HFFc6 (cell line): ENCODE measurements around the gene ILF2. TPM values are rescaled to one million over a fixed set of nuclear protein-coding genes. Genes with fewer than 3 reads are reported as not detected.

Source experiments
- DNase-seq: peaks from one replicate; pipeline ENCODE4 v3.0.0-alpha.2; 2018
- H3K27ac Mint-ChIP-seq: 2 replicates; pipeline ENCODE4 v1.8.0; 2020; ENCODE audit warnings: mild to moderate bottlenecking, mixed read lengths
- H3K27me3 Mint-ChIP-seq: 2 replicates; pipeline ENCODE4 v1.8.0; 2021; ENCODE audit warnings: mild to moderate bottlenecking, moderate library complexity, mixed read lengths; ENCODE audit not compliant: insufficient read depth
- H3K36me3 Mint-ChIP-seq: 2 replicates; pipeline ENCODE4 v1.8.0; 2021; ENCODE audit warnings: low read depth, mixed read lengths
- H3K4me1 Mint-ChIP-seq: 2 replicates; pipeline ENCODE4 v1.8.0; 2020; ENCODE audit warnings: low read depth, mixed read lengths
- H3K4me3 Mint-ChIP-seq: 2 replicates; pipeline ENCODE4 v1.8.0; 2020; ENCODE audit warnings: mild to moderate bottlenecking, moderate library complexity, mixed read lengths
- H3K9me3 Mint-ChIP-seq: 2 replicates; pipeline ENCODE4 v1.8.0; 2020; ENCODE audit warnings: mild to moderate bottlenecking, mixed read lengths
- microRNA-seq: library from miRNA; unstranded; fragments of <30 nt; microRNA quantifications from one replicate; pipeline ENCODE4, GENCODE V29; 2019
- total RNA-seq, 6 experiments: library from RNA; stranded (reverse); fragmentation: NEBNext Ultra II Directional; extraction: Animal tissue kit (Norgen Biotek cat#: 25700); gene quantifications; 2 replicates in 1 of 6; 3 replicates in 5 of 6; pipeline ENCODE4 v1.2.3, GENCODE V29; 2021
- TF ChIP-seq, protein P1 (sequence below): fragments of 200-600 bp; sonication (generic); IDR thresholded peaks from 2 replicates; pipeline ENCODE4 v1.5.0; 2021; ENCODE audit warnings: antibody characterized with exemption, mild to moderate bottlenecking

Gene ILF2
- total RNA-seq, 6 experiments from 2014 or later = 127 to 169 (median 156) TPM

DNA sequence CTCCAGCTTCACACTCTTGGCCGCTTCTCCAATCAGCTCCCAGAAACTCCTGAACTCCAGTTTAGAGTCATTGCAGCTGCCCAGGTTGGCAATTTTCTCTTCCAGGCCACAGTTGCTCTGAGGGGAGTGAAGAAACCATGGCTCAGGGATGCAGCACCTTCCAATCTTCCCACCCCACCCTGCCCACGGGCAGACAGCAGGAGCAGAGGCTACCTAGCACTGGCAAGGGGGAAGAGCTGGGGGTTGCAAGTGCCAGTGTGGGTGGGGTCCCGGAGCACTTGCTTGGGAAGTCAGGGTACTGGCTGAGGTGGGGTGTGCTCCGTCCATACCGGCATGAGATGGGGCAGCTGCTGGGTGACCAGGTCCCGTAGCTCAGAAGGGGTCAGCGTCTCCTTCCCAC lies 55.9 kb downstream of the ILF2 start:
- H3K36me3 Mint-ChIP-seq = peaks cover 23% of the 10 kb centered on the region
- TF ChIP-seq, protein P1, sequence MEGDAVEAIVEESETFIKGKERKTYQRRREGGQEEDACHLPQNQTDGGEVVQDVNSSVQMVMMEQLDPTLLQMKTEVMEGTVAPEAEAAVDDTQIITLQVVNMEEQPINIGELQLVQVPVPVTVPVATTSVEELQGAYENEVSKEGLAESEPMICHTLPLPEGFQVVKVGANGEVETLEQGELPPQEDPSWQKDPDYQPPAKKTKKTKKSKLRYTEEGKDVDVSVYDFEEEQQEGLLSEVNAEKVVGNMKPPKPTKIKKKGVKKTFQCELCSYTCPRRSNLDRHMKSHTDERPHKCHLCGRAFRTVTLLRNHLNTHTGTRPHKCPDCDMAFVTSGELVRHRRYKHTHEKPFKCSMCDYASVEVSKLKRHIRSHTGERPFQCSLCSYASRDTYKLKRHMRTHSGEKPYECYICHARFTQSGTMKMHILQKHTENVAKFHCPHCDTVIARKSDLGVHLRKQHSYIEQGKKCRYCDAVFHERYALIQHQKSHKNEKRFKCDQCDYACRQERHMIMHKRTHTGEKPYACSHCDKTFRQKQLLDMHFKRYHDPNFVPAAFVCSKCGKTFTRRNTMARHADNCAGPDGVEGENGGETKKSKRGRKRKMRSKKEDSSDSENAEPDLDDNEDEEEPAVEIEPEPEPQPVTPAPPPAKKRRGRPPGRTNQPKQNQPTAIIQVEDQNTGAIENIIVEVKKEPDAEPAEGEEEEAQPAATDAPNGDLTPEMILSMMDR = no peak
- H3K4me1 Mint-ChIP-seq = peaks cover 63% of the 10 kb centered on the region
- peaks cover 3% of the 10 kb centered on the region for H3K27me3 Mint-ChIP-seq
- no peaks in the 10 kb centered on the region for H3K9me3 Mint-ChIP-seq
- no peak overlapping the region for H3K4me3 Mint-ChIP-seq
- DNase-seq = no peak
- H3K27ac Mint-ChIP-seq = peak overlapping the region; percentile 42; the same call in 1 of the 2 replicates

DNA sequence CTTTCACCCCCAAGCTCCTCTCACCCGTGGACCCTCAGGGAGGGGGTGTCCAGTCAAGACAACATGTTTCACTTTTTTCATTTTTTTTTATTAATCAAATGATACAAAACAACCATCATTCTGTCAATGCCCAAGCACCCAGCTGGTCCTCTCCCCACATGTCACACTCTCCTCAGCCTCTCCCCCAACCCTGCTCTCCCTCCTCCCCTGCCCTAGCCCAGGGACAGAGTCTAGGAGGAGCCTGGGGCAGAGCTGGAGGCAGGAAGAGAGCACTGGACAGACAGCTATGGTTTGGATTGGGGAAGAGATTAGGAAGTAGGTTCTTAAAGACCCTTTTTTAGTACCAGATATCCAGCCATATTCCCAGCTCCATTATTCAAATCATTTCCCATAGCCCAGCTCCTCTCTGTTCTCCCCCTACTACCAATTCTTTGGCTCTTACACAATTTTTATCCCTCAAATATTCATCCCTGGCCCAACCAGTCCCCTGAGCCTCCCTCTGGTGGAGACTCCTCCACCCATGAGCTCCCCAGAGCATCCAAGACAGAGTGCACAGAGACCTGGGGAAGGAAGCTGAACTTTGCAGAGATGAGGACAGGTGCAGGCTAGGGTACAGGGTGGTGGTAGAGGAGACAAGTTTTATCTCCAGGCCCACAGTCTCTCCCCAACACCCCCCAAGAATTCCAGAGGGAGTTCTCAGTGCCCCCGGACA lies 56.4 kb downstream of the ILF2 start:
- H3K9me3 Mint-ChIP-seq = no peaks in the 10 kb centered on the region
- peaks cover 69% of the 10 kb centered on the region for H3K4me1 Mint-ChIP-seq
- peaks cover 23% of the 10 kb centered on the region for H3K36me3 Mint-ChIP-seq
- TF ChIP-seq, protein P1 = peak; percentile 41; the same call in 1 of the 2 replicates
- H3K27ac Mint-ChIP-seq = peak overlapping the region; percentile 42
- peaks cover 2% of the 10 kb centered on the region for H3K27me3 Mint-ChIP-seq
- DNase-seq = no peak
- H3K4me3 Mint-ChIP-seq = no peak overlapping the region

DNA sequence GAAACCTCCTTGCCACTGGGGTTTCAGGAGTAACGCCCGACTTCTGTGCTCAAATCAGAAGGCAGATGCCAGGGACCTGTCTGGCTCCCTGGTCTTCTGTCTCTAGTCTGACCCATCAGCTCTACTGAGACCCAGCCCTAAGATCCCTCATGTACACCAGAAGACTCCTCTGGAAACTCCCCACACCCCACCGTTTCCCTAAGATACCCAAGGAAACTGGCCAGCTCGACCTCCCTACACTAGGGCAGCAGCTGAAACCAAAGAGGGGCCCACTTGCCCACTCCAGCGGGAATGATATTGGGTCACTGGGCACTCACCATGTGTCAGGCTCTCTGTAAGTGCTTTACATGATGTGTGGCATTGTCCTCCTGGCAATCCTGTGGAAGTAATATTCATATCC lies 57.4 kb downstream of the ILF2 start:
- Mint-ChIP-seq H3K27ac (peak overlapping the region; percentile 96), H3K36me3 (peaks cover 23% of the 10 kb centered on the region), H3K27me3 (peaks cover 4% of the 10 kb centered on the region), H3K4me1 (peaks cover 75% of the 10 kb centered on the region), H3K9me3 (no peaks in the 10 kb centered on the region), H3K4me3 (peak overlapping the region; percentile 96)
- TF ChIP-seq, protein P1 = no peak
- DNase-seq = no peak

DNA sequence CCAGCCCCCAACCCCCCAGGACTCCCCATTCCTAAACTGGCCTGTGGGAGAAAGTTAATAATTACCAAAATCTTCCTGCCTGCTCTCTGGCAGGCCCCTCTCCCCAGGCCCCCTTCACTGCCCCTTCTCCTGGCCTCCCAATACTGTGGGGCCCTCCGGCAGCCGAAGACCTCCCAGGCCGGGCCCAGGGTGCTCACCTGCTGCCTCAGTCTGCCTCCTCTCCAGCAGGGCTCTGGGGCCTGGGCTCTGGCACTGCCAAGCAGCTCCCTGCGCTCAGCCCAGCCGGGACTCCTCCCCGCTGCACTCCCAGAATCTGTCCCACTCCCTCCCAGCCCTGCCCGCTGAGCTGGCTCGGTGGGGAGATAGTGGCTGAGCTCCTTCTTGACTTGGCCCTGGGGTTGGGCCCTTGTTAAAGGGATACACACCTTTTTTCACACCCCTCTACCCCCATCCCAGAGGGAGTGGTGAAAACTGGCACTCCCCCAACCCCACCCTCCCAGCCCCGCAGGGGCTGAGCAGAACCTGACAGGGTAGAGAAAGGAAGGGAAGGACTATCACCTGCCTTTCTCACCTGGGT lies 58.0 kb downstream of the ILF2 start, which contains the start of gene S100A16:
S100A16 (minus strand) TSS at position 383 of the 577 bp plus-strand sequence. CDS start 4,986 bp downstream, outside the sequence.
- Mint-ChIP-seq H3K36me3 (peaks cover 23% of the 10 kb centered on the region), H3K27ac (peak within 1 kb of the TSS; percentile 96), H3K4me1 (peaks cover 75% of the 10 kb centered on the region), H3K9me3 (no peaks in the 10 kb centered on the region), H3K4me3 (peak within 1 kb of the TSS; percentile 96), H3K27me3 (peaks cover 4% of the 10 kb centered on the region)
- TF ChIP-seq, protein P1 = no peak
- DNase-seq = peak; percentile 62

GRCh38 chr1:153612111-153612754 lies 58.6 kb downstream of the ILF2 start:
- DNase-seq = no peak
- peaks cover 23% of the 10 kb centered on the region for H3K36me3 Mint-ChIP-seq
- TF ChIP-seq, protein P1 = no peak
- H3K27ac Mint-ChIP-seq = peak overlapping the region; percentile 96
- H3K9me3 Mint-ChIP-seq = no peaks in the 10 kb centered on the region
- H3K4me3 Mint-ChIP-seq = peak overlapping the region; percentile 96
- peaks cover 71% of the 10 kb centered on the region for H3K4me1 Mint-ChIP-seq
- peaks cover 4% of the 10 kb centered on the region for H3K27me3 Mint-ChIP-seq

Small RNA genes within 50 kb of the gene (microRNA-seq; reads per million reads assigned to microRNA genes)
- gene MIR8083 = not detected

Other genes with a start within 250 kb of the ILF2 start
- not detected for gene S100A7, start 210.3 kb downstream of the ILF2 start, total RNA-seq
- gene S100A6, start 135.0 kb downstream of the ILF2 start, total RNA-seq = 1,000 to 10,000 TPM; 1,971 to 2,311 (median 2,129) TPM
- 1 to 10 TPM in 1 of 6 experiments, under 1 TPM in 5; 0.40 to 1.2 (median 0.71) TPM for gene S100A5, start 130.1 kb downstream of the ILF2 start, total RNA-seq
- gene S100A4, start 125.2 kb downstream of the ILF2 start, total RNA-seq = 100 to 1,000 TPM; 394 to 846 (median 814) TPM
- 1 to 10 TPM; 3.4 to 5.6 (median 5.1) TPM for gene S100A3, start 121.7 kb downstream of the ILF2 start, total RNA-seq
- gene S100A2, start 105.1 kb downstream of the ILF2 start, total RNA-seq = 10 to 100 TPM in 4 of 6 experiments, 1 to 10 TPM in 2; 7.4 to 12.5 (median 10.4) TPM
- 100 to 1,000 TPM; 235 to 351 (median 258) TPM for gene S100A16, start 57.9 kb downstream of the ILF2 start, total RNA-seq
- under 1 TPM in 1 of 6 experiments, not detected in 5; 0.54 TPM for gene S100A14, start 54.7 kb downstream of the ILF2 start, total RNA-seq
- gene S100A13, start 43.5 kb downstream of the ILF2 start, total RNA-seq = 100 to 1,000 TPM; 162 to 225 (median 208) TPM
- under 1 TPM in 3 of 6 experiments, not detected in 3; 0.59 to 0.96 (median 0.82) TPM for gene S100A1, start 42.6 kb downstream of the ILF2 start, total RNA-seq
- 10 to 100 TPM; 48.1 to 57.9 (median 53.9) TPM for gene CHTOP, start 36.9 kb downstream of the ILF2 start, total RNA-seq
- gene SNAPIN, start 12.3 kb downstream of the ILF2 start, total RNA-seq = 10 to 100 TPM; 40.7 to 46.7 (median 42.4) TPM
- gene NPR1, start 7.7 kb upstream of the ILF2 start, total RNA-seq = under 1 TPM in 1 of 6 experiments, not detected in 5; 0.05 TPM
- gene INTS3, start 57.1 kb upstream of the ILF2 start, total RNA-seq = 10 to 100 TPM; 33.6 to 43.8 (median 36.4) TPM
- gene SLC27A3, start 104.4 kb upstream of the ILF2 start, total RNA-seq = 1 to 10 TPM; 5.0 to 7.0 (median 6.1) TPM